Measurements from ENCODE around the gene GATA5.

Gene GATA5

DNA sequence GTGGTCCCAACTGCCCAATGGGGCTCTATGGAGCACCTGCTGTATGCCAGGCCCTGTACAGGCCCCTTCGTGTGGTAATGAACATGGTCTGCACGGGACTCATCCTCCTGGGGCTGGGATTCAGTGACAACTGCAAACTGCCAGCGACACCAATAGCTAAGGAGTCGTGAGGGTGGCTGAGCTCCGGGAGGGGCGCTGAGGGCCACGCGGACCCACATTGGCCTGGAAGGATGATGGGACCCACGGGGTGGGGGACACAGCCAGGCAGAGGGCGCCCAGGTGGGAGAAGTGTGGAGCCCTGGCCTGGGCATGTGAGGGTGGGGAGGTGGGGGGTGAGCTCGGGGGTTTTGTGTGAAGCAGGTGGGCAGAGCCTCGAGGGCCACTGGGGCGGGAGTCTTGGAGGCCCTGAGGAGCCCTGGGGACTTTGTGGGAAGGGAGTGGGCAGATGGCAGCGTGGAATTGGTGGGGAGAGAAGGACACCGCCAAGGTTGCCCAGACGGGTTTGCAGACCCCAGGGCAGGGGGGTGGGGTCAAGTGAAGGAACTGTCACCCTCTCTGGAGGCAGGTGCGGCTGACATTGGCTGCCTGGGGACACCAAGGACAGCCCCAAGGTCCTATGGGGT lies 22.5 kb downstream of the GATA5 start:
- DNase-seq = no peak
- no peaks in the 10 kb centered on the region for H3K36me3 ChIP-seq (replicated peaks)
- no peak overlapping the region for H3K4me3 ChIP-seq (ENCODE audit: low read depth, low read length)
- no peaks in the 10 kb centered on the region for H3K27me3 ChIP-seq (replicated peaks)
- H3K27ac ChIP-seq = no peak overlapping the region
- in situ Hi-C loops (cut with HindIII; ENCODE audit: low pct_ligation_motif_present, low sequenced_read_pairs) = no loop called here
- TF ChIP-seq, protein P1, sequence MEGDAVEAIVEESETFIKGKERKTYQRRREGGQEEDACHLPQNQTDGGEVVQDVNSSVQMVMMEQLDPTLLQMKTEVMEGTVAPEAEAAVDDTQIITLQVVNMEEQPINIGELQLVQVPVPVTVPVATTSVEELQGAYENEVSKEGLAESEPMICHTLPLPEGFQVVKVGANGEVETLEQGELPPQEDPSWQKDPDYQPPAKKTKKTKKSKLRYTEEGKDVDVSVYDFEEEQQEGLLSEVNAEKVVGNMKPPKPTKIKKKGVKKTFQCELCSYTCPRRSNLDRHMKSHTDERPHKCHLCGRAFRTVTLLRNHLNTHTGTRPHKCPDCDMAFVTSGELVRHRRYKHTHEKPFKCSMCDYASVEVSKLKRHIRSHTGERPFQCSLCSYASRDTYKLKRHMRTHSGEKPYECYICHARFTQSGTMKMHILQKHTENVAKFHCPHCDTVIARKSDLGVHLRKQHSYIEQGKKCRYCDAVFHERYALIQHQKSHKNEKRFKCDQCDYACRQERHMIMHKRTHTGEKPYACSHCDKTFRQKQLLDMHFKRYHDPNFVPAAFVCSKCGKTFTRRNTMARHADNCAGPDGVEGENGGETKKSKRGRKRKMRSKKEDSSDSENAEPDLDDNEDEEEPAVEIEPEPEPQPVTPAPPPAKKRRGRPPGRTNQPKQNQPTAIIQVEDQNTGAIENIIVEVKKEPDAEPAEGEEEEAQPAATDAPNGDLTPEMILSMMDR (IDR thresholded peaks at IDR 0.05; ENCODE audit: low read depth, low read length, missing control alignments) = no peak

DNA sequence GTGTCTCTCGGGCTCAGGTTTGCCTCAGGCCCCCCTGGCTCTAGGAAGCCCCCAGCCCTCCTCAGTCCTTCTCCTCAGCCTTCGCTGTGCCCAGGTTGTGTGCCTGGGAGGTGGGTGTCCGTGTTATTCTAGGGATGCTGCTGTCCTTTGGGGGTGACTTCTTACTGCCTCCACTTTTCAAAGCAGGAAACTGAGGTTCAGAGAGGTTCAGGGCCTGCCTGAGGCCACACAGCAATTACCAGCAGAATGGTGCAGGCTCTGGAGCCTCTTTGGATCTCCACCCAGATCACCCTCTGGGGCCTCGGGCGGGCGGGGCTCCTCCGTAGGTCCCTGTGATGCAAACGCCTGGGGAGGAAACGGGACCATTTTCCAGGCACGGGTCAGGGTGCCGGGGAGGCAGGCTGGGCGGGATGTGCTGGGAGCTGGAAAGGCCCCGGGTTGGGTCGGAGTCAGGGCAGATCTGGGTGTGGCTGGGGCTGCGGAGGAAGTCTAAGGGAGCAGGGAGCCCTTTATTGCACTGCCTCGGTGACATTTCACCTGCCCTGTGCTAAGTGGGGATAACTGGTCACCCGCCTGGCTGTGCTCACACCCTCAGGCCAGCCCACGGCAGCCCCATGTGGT lies 23.2 kb downstream of the GATA5 start:
- H3K36me3 ChIP-seq (replicated peaks) = no peaks in the 10 kb centered on the region
- DNase-seq = no peak
- TF ChIP-seq, protein P1 (IDR thresholded peaks at IDR 0.05; ENCODE audit: low read depth, low read length, missing control alignments) = no peak
- no peak overlapping the region for H3K27ac ChIP-seq
- in situ Hi-C loops (cut with HindIII; ENCODE audit: low pct_ligation_motif_present, low sequenced_read_pairs) = no loop called here
- H3K27me3 ChIP-seq (replicated peaks) = no peaks in the 10 kb centered on the region
- no peak overlapping the region for H3K4me3 ChIP-seq (ENCODE audit: low read depth, low read length)

DNA sequence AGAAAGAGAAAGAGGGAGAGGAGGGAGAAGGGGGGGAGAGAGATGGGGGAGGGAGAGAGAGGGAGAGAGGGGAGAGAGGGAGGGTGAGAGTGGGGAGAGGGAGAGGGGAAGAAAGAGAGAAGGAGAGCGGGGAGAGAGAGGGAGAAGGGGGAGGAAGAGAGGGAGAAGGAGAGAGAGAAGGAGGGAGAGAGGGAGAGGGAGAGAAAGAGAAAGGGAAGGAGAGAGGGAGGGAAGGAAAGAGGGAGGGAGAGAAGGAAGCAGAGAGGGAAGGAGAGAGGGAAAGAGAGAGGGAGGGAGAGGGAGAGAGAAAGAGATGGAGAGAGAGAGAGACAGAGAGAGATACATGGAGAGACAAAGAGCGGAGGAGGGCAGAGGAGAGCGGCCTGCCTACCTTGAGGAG lies 23.8 kb downstream of the GATA5 start:
- no peak for DNase-seq
- TF ChIP-seq, protein P1 (IDR thresholded peaks at IDR 0.05; ENCODE audit: low read depth, low read length, missing control alignments) = no peak
- in situ Hi-C loops (cut with HindIII; ENCODE audit: low pct_ligation_motif_present, low sequenced_read_pairs) = no loop called here
- H3K27me3 ChIP-seq (replicated peaks) = no peaks in the 10 kb centered on the region
- H3K36me3 ChIP-seq (replicated peaks) = no peaks in the 10 kb centered on the region
- no peak overlapping the region for H3K27ac ChIP-seq
- no peak overlapping the region for H3K4me3 ChIP-seq (ENCODE audit: low read depth, low read length)

DNA sequence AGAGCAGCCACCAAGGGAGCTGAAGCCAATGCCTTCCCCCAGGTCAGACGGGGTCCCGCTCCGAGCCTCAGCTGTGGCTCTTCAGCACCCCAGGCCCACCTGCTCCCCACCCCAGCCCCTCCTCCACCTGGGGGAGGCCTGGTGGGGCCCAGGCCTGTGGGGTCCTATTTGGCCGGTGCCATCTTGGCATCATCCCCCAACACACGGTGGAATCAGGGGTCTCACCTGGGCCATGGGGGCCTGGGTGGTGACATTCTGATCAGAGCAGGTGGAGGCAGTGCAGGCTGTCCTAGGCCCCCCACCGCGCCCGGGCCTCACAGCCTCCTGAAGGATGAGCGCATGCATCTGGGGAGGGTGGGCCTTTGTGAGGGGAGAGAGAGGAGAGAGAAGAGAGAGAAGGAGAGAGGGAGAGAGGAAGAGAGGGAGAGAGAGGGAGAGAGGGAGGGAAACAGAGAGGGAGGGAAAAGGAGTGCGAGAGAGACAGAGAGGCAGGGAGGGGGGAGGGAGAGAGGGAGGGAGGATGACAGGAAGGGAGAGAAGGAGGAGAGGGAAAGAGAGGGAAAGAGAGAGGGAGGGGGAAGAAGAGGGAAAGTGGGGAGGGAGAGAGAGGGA lies 24.5 kb downstream of the GATA5 start:
- H3K4me3 ChIP-seq (ENCODE audit: low read depth, low read length) = no peak overlapping the region
- H3K27ac ChIP-seq = no peak overlapping the region
- DNase-seq = no peak
- TF ChIP-seq, protein P1 (IDR thresholded peaks at IDR 0.05; ENCODE audit: low read depth, low read length, missing control alignments) = no peak
- in situ Hi-C loops (cut with HindIII; ENCODE audit: low pct_ligation_motif_present, low sequenced_read_pairs) = no loop called here
- no peaks in the 10 kb centered on the region for H3K27me3 ChIP-seq (replicated peaks)
- H3K36me3 ChIP-seq (replicated peaks) = no peaks in the 10 kb centered on the region

DNA sequence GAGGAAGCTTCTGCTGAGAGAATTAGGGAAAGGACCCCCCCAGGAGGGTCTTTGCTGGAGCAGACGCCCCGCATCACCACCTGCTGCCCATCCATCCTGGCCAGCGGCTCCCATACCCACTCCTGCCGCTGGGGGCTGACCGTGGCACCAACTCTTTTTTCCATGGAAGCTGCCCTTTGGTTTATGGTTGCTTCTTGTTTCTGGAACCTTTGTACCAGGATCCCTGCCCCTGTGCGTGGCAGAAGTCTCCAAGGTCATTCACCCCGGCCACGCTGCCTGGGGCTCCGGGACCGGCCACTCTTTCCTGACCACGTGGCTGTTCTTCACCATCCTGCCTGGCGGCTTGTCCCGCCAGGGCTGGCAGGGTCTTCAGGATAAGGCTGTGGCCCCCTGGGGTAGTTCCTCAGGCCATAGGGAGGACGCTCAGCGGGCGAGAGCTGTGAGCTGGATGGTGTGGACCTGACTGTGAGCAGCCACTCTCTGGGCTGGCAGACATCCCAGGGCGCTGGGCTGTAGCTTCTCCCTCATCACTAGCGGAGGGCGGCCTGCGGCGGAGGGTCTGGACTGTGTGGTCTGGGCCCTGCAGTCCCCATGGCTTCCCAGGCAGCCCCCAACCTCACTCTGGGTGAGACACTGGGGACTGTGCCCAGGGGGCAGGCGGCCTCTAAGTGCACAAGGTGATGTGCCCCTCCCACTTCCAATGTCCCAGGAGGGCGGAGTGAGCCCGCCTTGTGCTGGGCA lies 25.7 kb downstream of the GATA5 start:
- no peak overlapping the region for H3K4me3 ChIP-seq (ENCODE audit: low read depth, low read length)
- no peaks in the 10 kb centered on the region for H3K27me3 ChIP-seq (replicated peaks)
- no peaks in the 10 kb centered on the region for H3K36me3 ChIP-seq (replicated peaks)
- DNase-seq = no peak
- no peak overlapping the region for H3K27ac ChIP-seq
- TF ChIP-seq, protein P1 (IDR thresholded peaks at IDR 0.05; ENCODE audit: low read depth, low read length, missing control alignments) = peak; percentile 25
- in situ Hi-C loops (cut with HindIII; ENCODE audit: low pct_ligation_motif_present, low sequenced_read_pairs) = loop anchor here (25.0 kb wide), 1 partner anchor 87 kb away; no protein-coding TSS in a partner anchor
